WTC11 (cell line): Measurements from ENCODE around the gene ADAMTS2. TPM values are rescaled to one million over a fixed set of nuclear protein-coding genes. Genes with fewer than 3 reads are reported as not detected.

Source experiments
- ATAC-seq: fragments of 200-7000 bp; cut with Tn5 transposase; 2 replicates; pipeline ENCODE4 v1.10.0; 2021; ENCODE audit warnings: mild to moderate bottlenecking, moderate library complexity
- CTCF ChIA-PET: fragments of 300-600 bp; sonication (Branson Sonifier 250); formaldehyde crosslinking; loops from one replicate; lab custom pipeline; 2021; ENCODE audit warnings: antibody characterized with exemption; lab: Charles Lee
- POLR2A ChIA-PET: fragments of 350-600 bp; sonication (Branson Sonifier 250); formaldehyde crosslinking; loops from one replicate; lab custom pipeline; 2021; ENCODE audit warnings: antibody characterized with exemption; lab: Charles Lee
- DNase-seq: peaks from one replicate; pipeline ENCODE4 v3.0.0; 2021; ENCODE audit warnings: low spot score
- H3K27ac Mint-ChIP-seq: 2 replicates; pipeline ENCODE4 v1.8.0; 2021; ENCODE audit warnings: mixed read lengths
- H3K27me3 Mint-ChIP-seq: 2 replicates; pipeline ENCODE4 v1.8.0; 2021; ENCODE audit warnings: low read depth, mild to moderate bottlenecking, moderate library complexity, mixed read lengths
- H3K36me3 Mint-ChIP-seq: 2 replicates; pipeline ENCODE4 v1.8.0; 2021; ENCODE audit warnings: mixed read lengths
- H3K4me1 Mint-ChIP-seq: 2 replicates; pipeline ENCODE4 v1.8.0; 2022; ENCODE audit warnings: mixed read lengths
- H3K4me3 Mint-ChIP-seq: 2 replicates; pipeline ENCODE4 v1.8.0; 2021; ENCODE audit warnings: mild to moderate bottlenecking, moderate library complexity, mixed read lengths
- H3K9me3 Mint-ChIP-seq: 2 replicates; pipeline ENCODE4 v1.8.0; 2021; ENCODE audit warnings: mixed read lengths
- ATF2 ChIP-seq: sonication (generic); formaldehyde crosslinking; IDR thresholded peaks from 2 replicates; pipeline ENCODE4 v1.8.1; 2022; ENCODE audit warnings: low read depth, missing genetic modification reagents, borderline replicate concordance
- CBFB ChIP-seq: sonication (generic); formaldehyde crosslinking; IDR thresholded peaks from 2 replicates; pipeline ENCODE4 v1.8.1; 2022; ENCODE audit warnings: mild to moderate bottlenecking, low read depth, missing genetic modification reagents
- CREB1 ChIP-seq: sonication (generic); formaldehyde crosslinking; IDR thresholded peaks from 2 replicates; pipeline ENCODE4 v1.8.0; 2023; ENCODE audit warnings: mild to moderate bottlenecking, missing genetic modification reagents
- CREM ChIP-seq: sonication (generic); formaldehyde crosslinking; IDR thresholded peaks from 2 replicates; pipeline ENCODE4 v1.8.1; 2022; ENCODE audit warnings: mild to moderate bottlenecking, missing genetic modification reagents, moderate library complexity
- ELF4 ChIP-seq: sonication (generic); formaldehyde crosslinking; IDR thresholded peaks from 2 replicates; pipeline ENCODE4 v1.8.1; 2022; ENCODE audit warnings: low read depth, mild to moderate bottlenecking, moderate library complexity, missing genetic modification reagents
- ESRRA ChIP-seq: sonication (generic); formaldehyde crosslinking; IDR thresholded peaks from 2 replicates; pipeline ENCODE4 v1.8.1; 2022; ENCODE audit warnings: mild to moderate bottlenecking, missing genetic modification reagents, borderline replicate concordance
- FOXJ3 ChIP-seq: sonication (generic); formaldehyde crosslinking; IDR thresholded peaks from 2 replicates; pipeline ENCODE4 v1.9.0; 2021; ENCODE audit warnings: missing genetic modification reagents, mild to moderate bottlenecking, borderline replicate concordance
- FOXK1 ChIP-seq: sonication (generic); formaldehyde crosslinking; IDR thresholded peaks from 2 replicates; pipeline ENCODE4 v1.8.0; 2022; ENCODE audit warnings: mild to moderate bottlenecking, moderate library complexity, missing genetic modification reagents
- FOXP1 ChIP-seq: sonication (generic); formaldehyde crosslinking; IDR thresholded peaks from 2 replicates; pipeline ENCODE4 v1.8.0; 2022; ENCODE audit warnings: missing genetic modification reagents, mild to moderate bottlenecking, moderate library complexity, borderline replicate concordance
- GTF2I ChIP-seq: fragments of 250-450 bp; sonication (Bioruptor Pico); conservative IDR thresholded peaks from 2 replicates; pipeline ENCODE4 v1.4.0; 2021; ENCODE audit warnings: mild to moderate bottlenecking
- JUN ChIP-seq: sonication (generic); formaldehyde crosslinking; IDR thresholded peaks from 2 replicates; pipeline ENCODE4 v1.8.0; 2023; ENCODE audit warnings: mild to moderate bottlenecking, missing genetic modification reagents
- MXD4 ChIP-seq: fragments of 250-450 bp; sonication (Bioruptor Pico); IDR thresholded peaks from 2 replicates; pipeline ENCODE4 v1.8.0; 2021; ENCODE audit warnings: mild to moderate bottlenecking, moderate library complexity, borderline replicate concordance
- RELA ChIP-seq: sonication (generic); formaldehyde crosslinking; IDR thresholded peaks from 2 replicates; pipeline ENCODE4 v1.8.1; 2022; ENCODE audit warnings: missing genetic modification reagents, mild to moderate bottlenecking, borderline replicate concordance
- ZNF423 ChIP-seq: fragments of 250-450 bp; sonication (Bioruptor Pico); IDR thresholded peaks from 2 replicates; pipeline ENCODE4 v2.1.2; 2022; ENCODE audit warnings: mild to moderate bottlenecking, moderate library complexity
- total RNA-seq: library from RNA; stranded (reverse); gene quantifications from 3 replicates; pipeline ENCODE4 v1.2.3, GENCODE V29; 2021
- TF ChIP-seq, protein P1 (sequence below): sonication (generic); formaldehyde crosslinking; conservative IDR thresholded peaks from 2 replicates; pipeline ENCODE4 v1.8.1; 2023; ENCODE audit warnings: mild to moderate bottlenecking, low read depth, missing genetic modification reagents, moderate library complexity
- TF ChIP-seq, protein P2 (sequence below): sonication (generic); formaldehyde crosslinking; IDR thresholded peaks from 2 replicates; pipeline ENCODE4 v1.8.1; 2023; ENCODE audit warnings: mild to moderate bottlenecking, missing genetic modification reagents

ADAMTS2 gene
- total RNA-seq, 1 experiment from 2014 or later, result 11.2 TPM

DNA sequence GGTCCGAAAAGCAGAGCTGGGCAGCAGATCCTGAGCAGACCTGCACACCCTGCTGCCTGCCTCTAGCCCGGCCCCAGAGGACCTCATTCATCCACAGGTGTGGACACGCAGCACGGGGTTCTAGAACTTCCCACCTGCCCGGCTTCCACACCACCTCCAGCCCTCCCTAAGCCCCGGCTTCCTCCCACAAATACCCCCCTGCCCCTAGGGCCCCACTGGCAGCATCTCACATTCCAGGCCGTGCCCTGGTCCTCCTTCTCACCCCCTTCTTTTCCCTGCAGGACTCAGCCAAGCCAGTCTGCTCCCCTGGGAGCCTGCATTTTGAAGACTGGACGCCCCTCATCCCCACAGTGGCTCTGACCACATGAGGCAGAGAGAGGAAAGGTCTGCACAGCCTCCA lies 138.9 kb downstream of the ADAMTS2 start:
- ChIA-PET CTCF (interaction anchor here (0.6 kb wide), 1 partner anchor 346 kb away, joined by 3 read pairs; no protein-coding TSS in a partner anchor), POLR2A (no interaction called here)
- Mint-ChIP-seq H3K9me3 (no peaks in the 10 kb centered on the region), H3K4me1 (peaks cover 8% of the 10 kb centered on the region; the same call in 1 of the 2 replicates), H3K27ac (no peak overlapping the region), H3K36me3 (no peaks in the 10 kb centered on the region), H3K4me3 (no peak overlapping the region), H3K27me3 (no peaks in the 10 kb centered on the region)
- DNase-seq (no peak), ATAC-seq (no peak)
- TF ChIP-seq FOXK1 (CRISPR knock-in tag), result no peak
- no peak for TF ChIP-seq ELF4 (CRISPR knock-in tag)
- TF ChIP-seq MXD4 (CRISPR knock-in tag), result no peak
- TF ChIP-seq, protein P1, sequence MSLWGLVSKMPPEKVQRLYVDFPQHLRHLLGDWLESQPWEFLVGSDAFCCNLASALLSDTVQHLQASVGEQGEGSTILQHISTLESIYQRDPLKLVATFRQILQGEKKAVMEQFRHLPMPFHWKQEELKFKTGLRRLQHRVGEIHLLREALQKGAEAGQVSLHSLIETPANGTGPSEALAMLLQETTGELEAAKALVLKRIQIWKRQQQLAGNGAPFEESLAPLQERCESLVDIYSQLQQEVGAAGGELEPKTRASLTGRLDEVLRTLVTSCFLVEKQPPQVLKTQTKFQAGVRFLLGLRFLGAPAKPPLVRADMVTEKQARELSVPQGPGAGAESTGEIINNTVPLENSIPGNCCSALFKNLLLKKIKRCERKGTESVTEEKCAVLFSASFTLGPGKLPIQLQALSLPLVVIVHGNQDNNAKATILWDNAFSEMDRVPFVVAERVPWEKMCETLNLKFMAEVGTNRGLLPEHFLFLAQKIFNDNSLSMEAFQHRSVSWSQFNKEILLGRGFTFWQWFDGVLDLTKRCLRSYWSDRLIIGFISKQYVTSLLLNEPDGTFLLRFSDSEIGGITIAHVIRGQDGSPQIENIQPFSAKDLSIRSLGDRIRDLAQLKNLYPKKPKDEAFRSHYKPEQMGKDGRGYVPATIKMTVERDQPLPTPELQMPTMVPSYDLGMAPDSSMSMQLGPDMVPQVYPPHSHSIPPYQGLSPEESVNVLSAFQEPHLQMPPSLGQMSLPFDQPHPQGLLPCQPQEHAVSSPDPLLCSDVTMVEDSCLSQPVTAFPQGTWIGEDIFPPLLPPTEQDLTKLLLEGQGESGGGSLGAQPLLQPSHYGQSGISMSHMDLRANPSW (CRISPR knock-in tag), result no peak
- TF ChIP-seq GTF2I (CRISPR knock-in tag), result no peak
- no peak for TF ChIP-seq CREM
- TF ChIP-seq, protein P2, sequence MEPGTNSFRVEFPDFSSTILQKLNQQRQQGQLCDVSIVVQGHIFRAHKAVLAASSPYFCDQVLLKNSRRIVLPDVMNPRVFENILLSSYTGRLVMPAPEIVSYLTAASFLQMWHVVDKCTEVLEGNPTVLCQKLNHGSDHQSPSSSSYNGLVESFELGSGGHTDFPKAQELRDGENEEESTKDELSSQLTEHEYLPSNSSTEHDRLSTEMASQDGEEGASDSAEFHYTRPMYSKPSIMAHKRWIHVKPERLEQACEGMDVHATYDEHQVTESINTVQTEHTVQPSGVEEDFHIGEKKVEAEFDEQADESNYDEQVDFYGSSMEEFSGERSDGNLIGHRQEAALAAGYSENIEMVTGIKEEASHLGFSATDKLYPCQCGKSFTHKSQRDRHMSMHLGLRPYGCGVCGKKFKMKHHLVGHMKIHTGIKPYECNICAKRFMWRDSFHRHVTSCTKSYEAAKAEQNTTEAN (CRISPR knock-in tag), result no peak

DNA sequence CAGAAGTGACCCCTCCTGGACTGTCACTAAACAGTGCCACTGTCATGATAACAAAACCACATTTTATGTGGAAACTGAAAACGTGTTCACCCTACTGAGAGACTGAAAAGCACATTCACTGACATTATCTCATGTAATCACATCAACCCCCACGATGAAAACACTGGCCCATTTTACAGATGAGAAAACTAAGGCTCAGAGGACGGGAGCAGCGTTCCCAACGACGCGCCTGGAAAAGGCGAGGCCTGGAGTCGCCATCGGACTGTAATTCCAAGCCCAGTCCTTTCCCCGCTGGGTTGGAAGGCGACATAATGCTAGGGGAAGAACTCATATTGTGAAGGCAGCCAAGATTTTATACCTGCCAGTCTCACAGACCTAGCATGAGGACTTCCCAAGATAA lies 140.0 kb downstream of the ADAMTS2 start:
- ATAC-seq, result no peak
- Mint-ChIP-seq H3K9me3 (no peaks in the 10 kb centered on the region), H3K27me3 (no peaks in the 10 kb centered on the region), H3K36me3 (no peaks in the 10 kb centered on the region), H3K4me1 (peaks cover 8% of the 10 kb centered on the region; the same call in 1 of the 2 replicates), H3K27ac (no peak overlapping the region), H3K4me3 (no peak overlapping the region)
- DNase-seq, result no peak
- TF ChIP-seq CREB1 (CRISPR knock-in tag), result no peak
- TF ChIP-seq FOXP1, result no peak
- no peak for TF ChIP-seq FOXK1 (CRISPR knock-in tag)
- TF ChIP-seq FOXJ3 (CRISPR knock-in tag), result no peak
- no peak for TF ChIP-seq ESRRA (CRISPR knock-in tag)
- TF ChIP-seq RELA (CRISPR knock-in tag), result no peak
- TF ChIP-seq, protein P1 (CRISPR knock-in tag), result no peak
- no peak for TF ChIP-seq MXD4 (CRISPR knock-in tag)
- TF ChIP-seq JUN (CRISPR knock-in tag), result no peak
- no peak for TF ChIP-seq ZNF423 (CRISPR knock-in tag)
- no peak for TF ChIP-seq CBFB (CRISPR knock-in tag)
- no peak for TF ChIP-seq ATF2 (CRISPR knock-in tag)
- CTCF ChIA-PET, result no interaction called here
- POLR2A ChIA-PET, result no interaction called here
